Diencephalon (tissue), 1 donor: ENCODE data around the gene SMC2. TPM values are rescaled to one million over a fixed set of nuclear protein-coding genes. Genes with fewer than 3 reads are reported as not detected.

ENCODE experiments used
- total RNA-seq: library from RNA; depleted of rRNA; stranded (reverse); fragments of >200 nt; gene quantifications from one replicate; pipeline ENCODE4 v1.2.3, GENCODE V29; 2014

SMC2 gene
- total RNA-seq, result 31.8 TPM

GRCh38 chr9:104093647-104094533 lies at the start of gene SMC2:
Gene SMC2 (plus strand): TSS chr9:104094309. CDS start chr9:104095385, 1,076 bp downstream.

